ENCODE results near the gene CXADR. TPM values are rescaled to one million over a fixed set of nuclear protein-coding genes. Genes with fewer than 3 reads are reported as not detected.
"Not testable (repeated sequence)": the region's sequence is repeated elsewhere in the genome, so short reads cannot be mapped to it uniquely, and the experiment has no call there.

The CXADR gene
- total RNA-seq, 1 experiment from 2014 or later = 152 TPM

DNA sequence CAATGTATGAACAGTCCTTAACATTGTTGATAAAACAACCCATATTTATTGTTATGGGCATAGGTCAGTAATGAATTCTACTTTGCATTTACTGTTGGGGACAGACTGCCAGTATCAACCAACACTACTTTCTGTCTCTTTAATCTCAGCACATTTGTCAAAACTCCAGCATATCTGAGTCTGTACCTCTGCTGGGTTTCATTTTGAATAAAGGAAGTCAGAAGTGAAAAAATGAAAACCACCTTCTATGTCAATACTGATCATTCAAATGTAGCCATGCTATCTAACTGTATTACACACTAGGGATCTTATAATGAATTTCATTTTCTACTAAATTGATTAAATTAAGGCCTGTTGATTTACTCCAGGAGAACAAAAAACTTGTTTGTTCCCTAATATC is 24.2 kb upstream of the CXADR start:
- no peak overlapping the region for H2BK15ac ChIP-seq (ENCODE audit: low read depth, low read length)
- no peak for DNase-seq
- H3K4me1 Mint-ChIP-seq = no peaks in the 10 kb centered on the region
- no peak overlapping the region for H2AK5ac ChIP-seq (ENCODE audit: insufficient read length, low read length)
- H3K27me3 ChIP-seq (ENCODE audit: insufficient read depth, low read length) = no peaks in the 10 kb centered on the region
- no peak overlapping the region for H4K8ac ChIP-seq (replicated peaks; ENCODE audit: insufficient read length, low read depth, low read length)
- H3K27ac Mint-ChIP-seq = no peak overlapping the region
- TF ChIP-seq, protein P1, sequence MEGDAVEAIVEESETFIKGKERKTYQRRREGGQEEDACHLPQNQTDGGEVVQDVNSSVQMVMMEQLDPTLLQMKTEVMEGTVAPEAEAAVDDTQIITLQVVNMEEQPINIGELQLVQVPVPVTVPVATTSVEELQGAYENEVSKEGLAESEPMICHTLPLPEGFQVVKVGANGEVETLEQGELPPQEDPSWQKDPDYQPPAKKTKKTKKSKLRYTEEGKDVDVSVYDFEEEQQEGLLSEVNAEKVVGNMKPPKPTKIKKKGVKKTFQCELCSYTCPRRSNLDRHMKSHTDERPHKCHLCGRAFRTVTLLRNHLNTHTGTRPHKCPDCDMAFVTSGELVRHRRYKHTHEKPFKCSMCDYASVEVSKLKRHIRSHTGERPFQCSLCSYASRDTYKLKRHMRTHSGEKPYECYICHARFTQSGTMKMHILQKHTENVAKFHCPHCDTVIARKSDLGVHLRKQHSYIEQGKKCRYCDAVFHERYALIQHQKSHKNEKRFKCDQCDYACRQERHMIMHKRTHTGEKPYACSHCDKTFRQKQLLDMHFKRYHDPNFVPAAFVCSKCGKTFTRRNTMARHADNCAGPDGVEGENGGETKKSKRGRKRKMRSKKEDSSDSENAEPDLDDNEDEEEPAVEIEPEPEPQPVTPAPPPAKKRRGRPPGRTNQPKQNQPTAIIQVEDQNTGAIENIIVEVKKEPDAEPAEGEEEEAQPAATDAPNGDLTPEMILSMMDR (conservative IDR thresholded peaks at IDR 0.05) = no peak
- H2BK12ac ChIP-seq (ENCODE audit: insufficient read length, low read depth, low read length) = no peak overlapping the region
- H3K36me3 Mint-ChIP-seq (ENCODE audit: insufficient read depth in 1 of 3, low read depth in 3 of 3) = no peaks in the 10 kb centered on the region; a peak in 1 of 7 replicates
- H3K23me2 ChIP-seq (ENCODE audit: insufficient read length, low read depth, low read length, poor library complexity, severe bottlenecking) = no peaks in the 10 kb centered on the region
- H3K9me3 Mint-ChIP-seq = no peaks in the 10 kb centered on the region
- H3K79me2 ChIP-seq (ENCODE audit: insufficient read depth, low read length) = no peaks in the 10 kb centered on the region
- H3T11ph ChIP-seq (ENCODE audit: low read length) = no peak overlapping the region
- no peak overlapping the region for H3K56ac ChIP-seq (ENCODE audit: insufficient read length, low read depth, low read length)
- H3K23ac ChIP-seq (ENCODE audit: insufficient read length, low read depth, low read length) = no peak overlapping the region
- H2BK5ac ChIP-seq (ENCODE audit: insufficient read length, low read length) = no peak overlapping the region
- H3K27ac ChIP-seq (ENCODE audit: insufficient read length, low read depth, low read length) = no peak overlapping the region
- no peak overlapping the region for H2BK120ac ChIP-seq (ENCODE audit: low read depth, low read length, poor library complexity, severe bottlenecking)
- no peak overlapping the region for H3K4me2 ChIP-seq (ENCODE audit: insufficient read depth, insufficient read length, low read length)
- no peak overlapping the region for H3K14ac ChIP-seq (ENCODE audit: insufficient read depth, low read length)
- H3K9me3 ChIP-seq (ENCODE audit: control insufficient read depth, low read depth, low read length) = no peaks in the 10 kb centered on the region
- H3K4me3 Mint-ChIP-seq = no peak overlapping the region
- H3K4me1 ChIP-seq (ENCODE audit: insufficient read depth, low read length) = no peaks in the 10 kb centered on the region
- no peak overlapping the region for H4K91ac ChIP-seq (ENCODE audit: insufficient read length, low read depth, low read length)
- H3K4ac ChIP-seq (ENCODE audit: low read depth, low read length) = no peak overlapping the region
- no peak overlapping the region for H2AFZ ChIP-seq (ENCODE audit: low read length)
- no peak overlapping the region for H4K5ac ChIP-seq (ENCODE audit: insufficient read length, low read depth, low read length)
- no peak overlapping the region for H3K9ac ChIP-seq (ENCODE audit: extremely low read depth, insufficient read length, low read length)
- no peak overlapping the region for H3K18ac ChIP-seq (ENCODE audit: insufficient read length, low read depth, low read length)
- no peaks in the 10 kb centered on the region for H4K20me1 ChIP-seq (ENCODE audit: control insufficient read depth, insufficient read depth, insufficient read length)
- no peaks in the 10 kb centered on the region for H3K79me1 ChIP-seq (ENCODE audit: insufficient read depth, low read depth, low read length, poor library complexity, severe bottlenecking)
- H3K27me3 Mint-ChIP-seq (ENCODE audit: low read depth) = no peaks in the 10 kb centered on the region
- no peak overlapping the region for H2BK20ac ChIP-seq (ENCODE audit: low read depth, low read length, poor library complexity, severe bottlenecking)

DNA sequence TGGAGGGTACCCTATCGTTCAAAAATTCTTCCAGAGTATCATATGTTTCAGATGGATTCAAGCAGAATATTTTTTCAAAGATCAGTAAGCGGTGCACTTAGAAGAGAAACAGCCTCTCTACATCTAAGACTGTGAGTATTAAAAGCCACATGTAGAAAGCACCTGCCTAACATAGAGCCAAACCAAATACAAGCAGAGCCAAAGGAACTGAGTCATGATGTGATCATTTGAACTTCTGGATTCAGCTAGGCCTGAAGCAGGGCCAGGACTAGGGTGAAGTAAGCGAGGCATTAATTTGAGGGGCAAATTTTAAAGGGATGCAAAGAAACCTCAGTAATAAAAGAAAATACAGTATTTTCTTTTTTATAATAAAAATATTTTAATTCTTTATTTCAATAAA is 23.3 kb upstream of the CXADR start:
- H3K23me2 ChIP-seq (ENCODE audit: insufficient read length, low read depth, low read length, poor library complexity, severe bottlenecking); H3T11ph ChIP-seq (ENCODE audit: low read length); H3K4me3 Mint-ChIP-seq; H3K79me1 ChIP-seq (ENCODE audit: insufficient read depth, low read depth, low read length, poor library complexity, severe bottlenecking); H3K18ac ChIP-seq (ENCODE audit: insufficient read length, low read depth, low read length); H3K27me3 ChIP-seq (ENCODE audit: insufficient read depth, low read length); H3K4me1 Mint-ChIP-seq; H3K4ac ChIP-seq (ENCODE audit: low read depth, low read length); H3K14ac ChIP-seq (ENCODE audit: insufficient read depth, low read length); H2BK20ac ChIP-seq (ENCODE audit: low read depth, low read length, poor library complexity, severe bottlenecking); DNase-seq; H2AFZ ChIP-seq (ENCODE audit: low read length); H2BK120ac ChIP-seq (ENCODE audit: low read depth, low read length, poor library complexity, severe bottlenecking); H4K91ac ChIP-seq (ENCODE audit: insufficient read length, low read depth, low read length); H2BK5ac ChIP-seq (ENCODE audit: insufficient read length, low read length); H3K23ac ChIP-seq (ENCODE audit: insufficient read length, low read depth, low read length); H2BK12ac ChIP-seq (ENCODE audit: insufficient read length, low read depth, low read length); H3K27me3 Mint-ChIP-seq (ENCODE audit: low read depth); H3K4me1 ChIP-seq (ENCODE audit: insufficient read depth, low read length); H2BK15ac ChIP-seq (ENCODE audit: low read depth, low read length); H2AK5ac ChIP-seq (ENCODE audit: insufficient read length, low read length); H4K20me1 ChIP-seq (ENCODE audit: control insufficient read depth, insufficient read depth, insufficient read length); H3K36me3 Mint-ChIP-seq (ENCODE audit: insufficient read depth in 1 of 3, low read depth in 3 of 3); H3K27ac Mint-ChIP-seq; H3K27ac ChIP-seq (ENCODE audit: insufficient read length, low read depth, low read length); H3K9me3 ChIP-seq (ENCODE audit: control insufficient read depth, low read depth, low read length); H3K9ac ChIP-seq (ENCODE audit: extremely low read depth, insufficient read length, low read length); H3K4me2 ChIP-seq (ENCODE audit: insufficient read depth, insufficient read length, low read length); H4K8ac ChIP-seq (replicated peaks; ENCODE audit: insufficient read length, low read depth, low read length); H3K79me2 ChIP-seq (ENCODE audit: insufficient read depth, low read length); H4K5ac ChIP-seq (ENCODE audit: insufficient read length, low read depth, low read length); H3K9me3 Mint-ChIP-seq; H3K56ac ChIP-seq (ENCODE audit: insufficient read length, low read depth, low read length): not testable (repeated sequence)
- WGBS (ENCODE audit: extremely low coverage, insufficient read length, low lambda C conversion rate) = no CpG with 5 or more reads among the region's 3 CpGs

Measured in H9 (cell line).